K562 (cell line): Measurements from ENCODE around the gene LMO7. TPM values are rescaled to one million over a fixed set of nuclear protein-coding genes. Genes with fewer than 3 reads are reported as not detected.

Source experiments
- ATAC-seq: fragments of 200-7000 bp; cut with Tn5 transposase; 3 replicates; pipeline ENCODE4 v1.9.1; 2020; ENCODE audit warnings: moderate library complexity
- BruUV-seq: library from RNA; stranded (reverse); fragments of 400-500 nt; replicated peaks from 2 replicates; lab custom pipeline; 2021; lab: Mats Ljungman, UMichigan
- CTCF ChIA-PET: fragments of 300-600 bp; formaldehyde crosslinking; extraction: SDS; loops from one replicate; lab custom pipeline; 2021; ENCODE audit warnings: low intra/inter-chr PET ratio; lab: Yijun Ruan, JAX
- POLR2A ChIA-PET: fragments of 300-600, 350-650 bp; sonication (Branson Sonifier 250); formaldehyde crosslinking; extraction: SDS; loops from one replicate; lab custom pipeline; 2021; ENCODE audit warnings: antibody characterized with exemption, inconsistent platforms; lab: Yijun Ruan, JAX
- DNase-seq, 4 experiments: peaks; one replicate each; pipeline versions ENCODE4 v3.0.0 to v3.0.0-alpha.2; 2011 to 2018; ENCODE audit warnings: low spot score in 3 of 4, mixed read lengths in 3 of 4; ENCODE audit errors: extremely low read depth in 1 of 4
- FAIRE-seq: peaks from 2 replicates; lab custom pipeline; 2011; peaks lifted over from hg19 to GRCh38; lab: Jason Lieb, UNC
- H2AFZ ChIP-seq: 2 replicates; pipeline ENCODE4 v1.6.0; 2011; ENCODE audit warnings: low read depth, low read length, control low read depth, inconsistent platforms
- H3K27ac ChIP-seq: fragments of 200-600 bp; 3 replicates; pipeline ENCODE4 v1.8.0; 2011; ENCODE audit warnings: low read depth, mild to moderate bottlenecking, control low read depth, inconsistent platforms, low read length, moderate library complexity, mixed read lengths; ENCODE audit errors: extremely low read depth
- H3K27me3 ChIP-seq, 2 experiments: fragments of 300-600 bp in 1 of 2; 2 replicates in 1 of 2; 3 replicates in 1 of 2; pipeline versions ENCODE4 v1.6.0 to v1.8.0; 2011; ENCODE audit warnings: inconsistent platforms in 2 of 2, low read length in 2 of 2, mild to moderate bottlenecking in 1 of 2, mixed read lengths in 1 of 2, moderate library complexity in 1 of 2; ENCODE audit not compliant: control insufficient read depth in 2 of 2, insufficient read depth in 2 of 2
- H3K36me3 ChIP-seq: fragments of 300-600 bp; 3 replicates; pipeline ENCODE4 v1.8.0; 2011; ENCODE audit warnings: mild to moderate bottlenecking, low read length, inconsistent platforms; ENCODE audit not compliant: control insufficient read depth, insufficient read depth
- H3K4me1 ChIP-seq, 2 experiments: fragments of 200-600 bp in 1 of 2; replicated peaks in 1 of 2; 2 replicates in 1 of 2; 3 replicates in 1 of 2; pipeline versions ENCODE4 v1.5.1 to v1.8.0; 2011; ENCODE audit warnings: inconsistent platforms in 2 of 2, low read length in 2 of 2, mild to moderate bottlenecking in 1 of 2, mixed read lengths in 1 of 2, moderate library complexity in 1 of 2; ENCODE audit not compliant: control insufficient read depth in 2 of 2, insufficient read depth in 2 of 2
- H3K4me2 ChIP-seq: 2 replicates; pipeline ENCODE4 v1.6.1; 2011; ENCODE audit warnings: low read length, control low read depth, inconsistent platforms, mixed read lengths; ENCODE audit not compliant: insufficient read depth
- H3K4me3 ChIP-seq: fragments of 200-600 bp; sonication (generic), shearing (Covaris generic); 2 replicates; pipeline ENCODE4 v1.5.1; 2016; ENCODE audit warnings: control low read depth, inconsistent platforms
- H3K79me2 ChIP-seq: fragments of 200-600 bp; 3 replicates; pipeline ENCODE4 v1.8.0; 2011; ENCODE audit warnings: low read length, inconsistent platforms; ENCODE audit not compliant: control insufficient read depth, insufficient read depth
- H3K9ac ChIP-seq, 2 experiments: 2 replicates each; pipeline versions ENCODE4 v1.6.0 to v1.6.1; 2011; ENCODE audit warnings: low read depth in 2 of 2, low read length in 2 of 2, control low read depth in 1 of 2, inconsistent platforms in 1 of 2, mild to moderate bottlenecking in 1 of 2, mixed read lengths in 1 of 2; ENCODE audit not compliant: insufficient read depth in 1 of 2
- H3K9me1 ChIP-seq: one replicate; pipeline ENCODE4 v1.6.0; 2011; ENCODE audit warnings: inconsistent platforms, mild to moderate bottlenecking, low read length, moderate library complexity; ENCODE audit not compliant: control insufficient read depth, insufficient read depth
- H3K9me3 ChIP-seq: replicated peaks from 2 replicates; pipeline ENCODE4 v1.5.1; 2011; ENCODE audit warnings: low read depth, low read length, inconsistent platforms; ENCODE audit not compliant: control insufficient read depth, insufficient read depth
- H4K20me1 ChIP-seq: replicated peaks from 2 replicates; pipeline ENCODE4 v1.6.1; 2011; ENCODE audit warnings: low read length, inconsistent platforms, mixed read lengths; ENCODE audit not compliant: control insufficient read depth, insufficient read depth
- CBFA2T3 ChIP-seq: fragments of 450-650 bp; IDR thresholded peaks from 2 replicates; pipeline ENCODE4 v1.6.1; 2017
- CBX5 ChIP-seq: IDR thresholded peaks from 2 replicates; pipeline ENCODE4 v1.6.1; 2014; ENCODE audit warnings: low read depth, borderline replicate concordance
- ELF2 ChIP-seq: fragments of 250-450 bp; sonication (Bioruptor Pico); IDR thresholded peaks from 2 replicates; pipeline ENCODE4 v1.5.0; 2021; ENCODE audit warnings: mild to moderate bottlenecking
- GABPA ChIP-seq: fragments of 200-800 bp; sonication (Bioruptor generic); conservative IDR thresholded peaks from 2 replicates; pipeline ENCODE4 v1.6.1; 2016; ENCODE audit warnings: low read depth, missing genetic modification characterization, missing compliant biosample characterization
- GABPB2 ChIP-seq: fragments of 250-450 bp; sonication (Bioruptor Pico); conservative IDR thresholded peaks from 2 replicates; pipeline ENCODE4 v1.5.1; 2021; ENCODE audit warnings: mild to moderate bottlenecking
- HOXB6 ChIP-seq: fragments of 250-450 bp; sonication (Bioruptor Pico); IDR thresholded peaks from 2 replicates; pipeline ENCODE4 v1.5.1; 2022; ENCODE audit warnings: mild to moderate bottlenecking, borderline replicate concordance
- MAFK ChIP-seq: IDR thresholded peaks from 2 replicates; pipeline ENCODE4 v1.6.1; 2011; ENCODE audit warnings: low read length, improper control_type of control experiment
- MAZ ChIP-seq, 2 experiments: fragments of 450-650 bp in 1 of 2; sonication (generic) in 1 of 2; formaldehyde crosslinking; IDR thresholded peaks in 1 of 2; conservative IDR thresholded peaks in 1 of 2; 2 replicates each; pipeline versions ENCODE4 v1.4.0 to v1.5.0; 2020; ENCODE audit warnings: mild to moderate bottlenecking in 1 of 2, missing genetic modification reagents in 1 of 2
- NFE2L1 ChIP-seq: fragments of 450-650 bp; IDR thresholded peaks from 2 replicates; pipeline ENCODE4 v1.6.1; 2016; ENCODE audit warnings: missing genetic modification characterization, low read depth, mild to moderate bottlenecking, missing compliant biosample characterization, moderate library complexity, borderline replicate concordance
- SIN3A ChIP-seq, 2 experiments: fragments of 150-350 bp in 1 of 2; IDR thresholded peaks; 2 replicates each; pipeline ENCODE4 v1.6.1; 2011 to 2016; ENCODE audit warnings: borderline replicate concordance in 2 of 2, low read depth in 2 of 2, low read length in 2 of 2, mild to moderate bottlenecking in 2 of 2, moderate library complexity in 2 of 2; ENCODE audit not compliant: control insufficient read depth in 1 of 2
- SLC30A9 ChIP-seq: fragments of 250-450 bp; sonication (Bioruptor Pico); IDR thresholded peaks from 2 replicates; pipeline ENCODE4 v1.8.0; 2022; ENCODE audit warnings: mild to moderate bottlenecking, moderate library complexity
- TSHZ1 ChIP-seq: fragments of 250-450 bp; sonication (Bioruptor Pico); IDR thresholded peaks from 2 replicates; pipeline ENCODE4 v1.4.0; 2020; ENCODE audit warnings: mild to moderate bottlenecking, moderate library complexity
- ZFPM2 ChIP-seq: fragments of 250-450 bp; sonication (Bioruptor Pico); IDR thresholded peaks from 2 replicates; pipeline ENCODE4 v1.5.1; 2022; ENCODE audit warnings: mild to moderate bottlenecking
- ZNF133 ChIP-seq: fragments of 250-450 bp; sonication (Bioruptor Pico); IDR thresholded peaks from 2 replicates; pipeline ENCODE4 v1.4.0; 2020; ENCODE audit warnings: mild to moderate bottlenecking
- ZNF143 ChIP-seq: sonication (generic); formaldehyde crosslinking; IDR thresholded peaks from 2 replicates; pipeline ENCODE4 v1.9.0; 2022; ENCODE audit warnings: mild to moderate bottlenecking, missing genetic modification reagents
- ZNF263 ChIP-seq: sonication (generic); formaldehyde crosslinking; IDR thresholded peaks from 2 replicates; pipeline ENCODE4 v1.8.0; 2022; ENCODE audit warnings: mild to moderate bottlenecking, missing genetic modification reagents, borderline replicate concordance
- ZNF282 ChIP-seq: sonication (generic); formaldehyde crosslinking; IDR thresholded peaks from 2 replicates; pipeline ENCODE4 v1.8.1; 2023; ENCODE audit warnings: missing genetic modification reagents
- ZNF311 ChIP-seq: fragments of 250-450 bp; sonication (Bioruptor Pico); IDR thresholded peaks from 2 replicates; pipeline ENCODE4 v1.4.0; 2020; ENCODE audit warnings: mild to moderate bottlenecking, moderate library complexity
- ZNF699 ChIP-seq: fragments of 250-450 bp; sonication (Bioruptor Pico); IDR thresholded peaks from 2 replicates; pipeline ENCODE4 v1.8.0; 2021; ENCODE audit warnings: mild to moderate bottlenecking, moderate library complexity; ENCODE audit not compliant: insufficient replicate concordance
- WGBS: fragments of 100-300 bp; shearing (Covaris generic); methylation state at CpG from one replicate; pipeline ENCODE4 v1.1.6; 2016; ENCODE audit warnings: low coverage, mixed read lengths; ENCODE audit not compliant: insufficient coverage; ENCODE audit errors: missing lambda C conversion rate; 5-methylcytosine and 5-hydroxymethylcytosine counted together
- in situ Hi-C: fragments of 300-500 bp; cut with MboI; formaldehyde crosslinking; loops from 4 replicates; pipeline ENCODE4 v1.15.0; 2018; ENCODE audit warnings: inconsistent platforms, mixed read lengths
- intact Hi-C: fragments of 100-400 bp; cut with micrococcal nuclease; formaldehyde crosslinking; loops from 2 replicates; pipeline ENCODE4 v1.14.2; 2022
- polyA plus RNA-seq, 8 experiments: library from polyadenylated mRNA; depleted of rRNA in 4 of 8; stranded (reverse) in 5 of 8; unstranded in 3 of 8; fragments of >200 nt; fragmentation: Nextera tagmentation in 2 of 8; fragmentation: Illumina TruSeq in 1 of 8; extraction: Ambion mirVana in 2 of 8; extraction: Trizol in 1 of 8; gene quantifications; 2 replicates each; pipeline versions ENCODE4 v1.2.1 to v1.2.3, GENCODE V29; 2011 to 2014; ENCODE audit warnings: inconsistent platforms in 1 of 8, missing spikeins in 1 of 8
- total RNA-seq, 7 experiments: library from RNA; depleted of rRNA in 6 of 7; stranded (reverse); fragments of >200 nt in 6 of 7; fragmentation: Illumina TruSeq in 2 of 7; extraction: Trizol in 2 of 7; gene quantifications; 2 replicates each; pipeline versions ENCODE4 v1.2.1 to v1.2.3, GENCODE V29; 2011 to 2021; ENCODE audit warnings: low replicate concordance in 1 of 7

LMO7 gene
- total and polyA plus RNA-seq, 9 of the 15 experiments (the other 6 are each of a cell fraction or from before 2014, with no cell fraction given), result 0.42 to 4.3 (median 1.7) TPM

GRCh38 chr13:75869981-75870380 lies 233.9 kb downstream of the LMO7 start:
- Histone ChIP-seq H3K4me2 (no peak overlapping the region), H3K36me3 (no peaks in the 10 kb centered on the region), H3K27ac (no peak overlapping the region), H3K4me3 (no peak overlapping the region), H4K20me1 (no peaks in the 10 kb centered on the region), H2AFZ (no peak overlapping the region), H3K27me3 (no peaks in the 10 kb centered on the region), H3K9me1 (no peaks in the 10 kb centered on the region), H3K79me2 (no peaks in the 10 kb centered on the region), H3K9ac (no peak overlapping the region), H3K4me1 (no peaks in the 10 kb centered on the region), H3K9me3 (no peaks in the 10 kb centered on the region)
- POLR2A ChIA-PET, result no interaction called here
- 3% methylated on average over 4 of the region's 4 CpGs for WGBS
- BruUV-seq, result no TSS peak
- in situ Hi-C loops, result loop anchor here (5.0 to 25.0 kb wide), 2 partner anchors 602 to 1042 kb away; no protein-coding TSS in a partner anchor
- ATAC-seq (no peak), FAIRE-seq (no peak), DNase-seq (no peak)
- intact Hi-C loops, result loop anchor here (1.0 to 10.0 kb wide), 3 partner anchors 295 to 1115 kb away; no protein-coding TSS in a partner anchor
- CTCF ChIA-PET, result interaction anchor here (1.1 to 1.3 kb wide), 2 partner anchors 604 to 1033 kb away, joined by 3 to 7 read pairs; no protein-coding TSS in a partner anchor
- TF ChIP-seq SLC30A9 (CRISPR knock-in tag) (no peak), MAZ (CRISPR knock-in tag; conservative IDR thresholded peaks at IDR 0.05 in 1 of 2, IDR thresholded peaks at IDR 0.05 in 1 of 2) (no peak), ZNF282 (CRISPR knock-in tag) (no peak), ZNF133 (CRISPR knock-in tag) (no peak), ZNF311 (CRISPR knock-in tag) (no peak), CBX5 (no peak), ZNF263 (CRISPR knock-in tag) (no peak), ZNF699 (CRISPR knock-in tag) (no peak), SIN3A (IDR thresholded peaks at IDR 0.05; ENCODE audit: borderline replicate concordance in 2 of 2, control insufficient read depth in 1 of 2, low read depth in 2 of 2, low read length in 2 of 2) (no peak), TSHZ1 (CRISPR knock-in tag) (no peak), ZFPM2 (CRISPR knock-in tag) (no peak), ELF2 (no peak), MAFK (no peak), HOXB6 (no peak), GABPA (no peak), ZNF143 (no peak), GABPB2 (CRISPR knock-in tag) (no peak), CBFA2T3 (no peak), NFE2L1 (tag) (no peak)
